Activated CD4-positive, alpha-beta memory T cell treated with anti-CD3 and anti-CD28 coated beads for 36 hours (primary cell): Measurements from ENCODE around the gene RPS27L. TPM values are rescaled to one million over a fixed set of nuclear protein-coding genes. Genes with fewer than 3 reads are reported as not detected.

Experiments
- CTCF ChIA-PET: fragments of 350-600 bp; sonication (Branson Sonifier 250); formaldehyde crosslinking; loops from one replicate; lab custom pipeline; 2021; ENCODE audit warnings: antibody characterized with exemption, inconsistent platforms; lab: Charles Lee
- POLR2A ChIA-PET: fragments of 350-600 bp; sonication (Branson Sonifier 250); formaldehyde crosslinking; loops from one replicate; lab custom pipeline; 2021; ENCODE audit warnings: antibody characterized with exemption; lab: Charles Lee
- DNase-seq: peaks from one replicate; pipeline ENCODE4 v3.0.0-alpha.2; 2020
- H3K27ac Mint-ChIP-seq: one replicate; pipeline ENCODE4 v1.8.0; 2021; ENCODE audit warnings: mixed read lengths
- H3K27me3 Mint-ChIP-seq: one replicate; pipeline ENCODE4 v1.8.0; 2021; ENCODE audit warnings: mixed read lengths
- H3K36me3 Mint-ChIP-seq: one replicate; pipeline ENCODE4 v1.8.0; 2021; ENCODE audit warnings: mixed read lengths
- H3K4me1 Mint-ChIP-seq: one replicate; pipeline ENCODE4 v1.8.0; 2021; ENCODE audit warnings: low read depth, mixed read lengths
- H3K4me3 Mint-ChIP-seq: one replicate; pipeline ENCODE4 v1.8.0; 2021; ENCODE audit warnings: mild to moderate bottlenecking, mixed read lengths
- H3K9me3 Mint-ChIP-seq: one replicate; pipeline ENCODE4 v1.8.0; 2021; ENCODE audit warnings: mixed read lengths
- intact Hi-C: fragments of 100-400 bp; cut with micrococcal nuclease; formaldehyde crosslinking; loops from one replicate; pipeline ENCODE4 v1.15.1; 2023
- total RNA-seq, 2 experiments: library from RNA; stranded (reverse); gene quantifications; one replicate each; pipeline ENCODE4 v1.2.3, GENCODE V29; 2021

RPS27L gene
- total RNA-seq, 2 experiments from 2014 or later: 139 to 140 TPM

DNA sequence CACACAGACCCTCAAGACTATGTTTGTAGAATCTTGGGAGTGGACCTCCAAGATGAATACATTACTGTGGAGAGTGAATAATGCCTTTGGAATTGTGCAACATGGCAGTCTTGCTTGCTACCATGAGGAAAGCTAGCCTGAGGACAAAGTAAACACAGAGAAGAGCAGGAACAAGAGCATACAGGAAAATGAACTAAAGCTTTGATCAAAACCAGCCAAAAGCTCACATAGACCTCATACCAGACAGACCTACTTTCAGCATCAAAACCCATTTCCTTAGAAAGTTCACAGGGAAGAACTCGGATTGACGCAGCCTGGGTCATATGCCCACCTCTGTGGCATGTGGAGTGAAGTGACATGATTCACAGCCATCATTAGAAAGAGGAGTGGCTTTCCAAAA lies 28.8 kb upstream of the RPS27L start:
- intact Hi-C loops: loop anchor here (10.0 kb wide), 1 partner anchor 909 kb away; the partner anchor contains the start of genes CIAO2A and SNX1
- H3K36me3 Mint-ChIP-seq: peaks cover 3% of the 10 kb centered on the region
- peaks cover 17% of the 10 kb centered on the region for H3K4me1 Mint-ChIP-seq
- no peaks in the 10 kb centered on the region for H3K27me3 Mint-ChIP-seq
- DNase-seq: no peak
- no peaks in the 10 kb centered on the region for H3K9me3 Mint-ChIP-seq
- POLR2A ChIA-PET: no interaction called here
- no peak overlapping the region for H3K4me3 Mint-ChIP-seq
- CTCF ChIA-PET: interaction anchor here (1.7 kb wide), 1 partner anchor 8 kb away, joined by 4 read pairs; no protein-coding TSS in a partner anchor
- no peak overlapping the region for H3K27ac Mint-ChIP-seq

DNA sequence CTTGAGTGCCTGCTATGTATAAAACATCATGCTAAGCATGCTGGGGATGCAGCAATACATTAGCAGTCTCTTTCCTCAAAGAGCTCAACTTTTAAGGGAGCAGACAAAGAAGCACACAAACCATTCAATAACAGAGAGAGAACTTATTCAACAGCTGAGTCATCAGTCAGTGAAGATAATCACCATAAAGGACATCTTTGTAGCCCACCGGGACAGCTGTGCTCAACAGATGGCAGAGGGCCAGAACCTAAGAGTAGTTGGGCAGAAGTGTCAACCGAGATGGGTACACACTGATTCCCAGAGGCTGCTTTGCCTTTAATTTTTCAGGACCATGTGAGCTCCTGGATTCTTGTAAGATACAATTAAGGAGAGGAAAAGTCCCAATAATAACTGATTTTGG lies 27.9 kb upstream of the RPS27L start:
- ChIA-PET POLR2A (no interaction called here), CTCF (interaction anchor here (0.6 to 1.7 kb wide), 2 partner anchors 7 to 32 kb away, joined by 3 to 4 read pairs; no protein-coding TSS in a partner anchor)
- intact Hi-C loops: loop anchor here (10.0 kb wide), 1 partner anchor 910 kb away; the partner anchor contains the start of genes CIAO2A and SNX1
- DNase-seq: no peak
- no peaks in the 10 kb centered on the region for H3K9me3 Mint-ChIP-seq
- peaks cover under 1% of the 10 kb centered on the region for H3K36me3 Mint-ChIP-seq
- H3K27me3 Mint-ChIP-seq: no peaks in the 10 kb centered on the region
- no peak overlapping the region for H3K27ac Mint-ChIP-seq
- H3K4me3 Mint-ChIP-seq: no peak overlapping the region
- H3K4me1 Mint-ChIP-seq: peaks cover 17% of the 10 kb centered on the region

DNA sequence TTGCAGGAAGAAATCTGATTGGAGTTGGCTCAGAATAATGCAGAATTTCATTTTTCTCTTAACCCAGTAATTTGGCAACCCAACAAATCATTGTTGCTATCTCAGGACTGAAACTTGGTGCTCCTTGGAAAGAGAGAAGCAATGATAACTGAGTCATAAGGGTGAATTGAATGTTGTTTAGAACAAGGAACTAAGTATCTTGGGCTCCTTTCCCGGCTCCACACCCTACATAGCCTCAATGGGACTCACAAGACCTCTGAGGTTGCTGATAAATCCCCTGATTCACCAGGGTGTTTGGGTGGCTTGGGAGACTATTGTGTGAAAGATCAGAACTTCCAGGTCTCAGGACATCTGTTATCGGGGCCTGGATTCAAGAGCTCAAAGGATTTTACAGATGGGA lies 24.4 kb upstream of the RPS27L start:
- Mint-ChIP-seq H3K27ac (no peak overlapping the region), H3K4me3 (no peak overlapping the region), H3K9me3 (no peaks in the 10 kb centered on the region), H3K4me1 (peaks cover 13% of the 10 kb centered on the region), H3K27me3 (no peaks in the 10 kb centered on the region), H3K36me3 (no peaks in the 10 kb centered on the region)
- POLR2A ChIA-PET: no interaction called here
- DNase-seq: no peak
- CTCF ChIA-PET: no interaction called here
- intact Hi-C loops: loop anchor here (10.0 kb wide), 1 partner anchor 913 kb away; the partner anchor contains the start of genes CIAO2A and SNX1

DNA sequence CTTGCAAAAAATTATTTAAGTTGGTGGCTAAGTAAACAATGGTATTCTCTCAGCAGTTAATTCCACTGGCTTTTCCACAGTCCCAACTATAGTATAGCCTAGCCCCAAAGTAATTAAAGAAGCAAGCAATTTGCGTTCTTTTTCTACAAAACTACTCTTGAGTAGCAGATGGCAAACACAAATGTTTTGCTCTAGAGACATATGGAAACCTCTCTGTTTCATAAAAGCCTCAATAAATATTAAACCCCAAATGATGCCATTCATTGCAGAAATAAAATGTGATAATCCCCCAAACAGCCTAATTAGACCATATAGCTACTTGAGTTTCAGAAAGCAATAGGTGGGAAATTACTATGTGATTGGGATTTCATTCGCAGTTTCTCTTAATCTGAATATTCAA lies 23.5 kb upstream of the RPS27L start:
- Mint-ChIP-seq H3K27me3 (no peaks in the 10 kb centered on the region), H3K36me3 (no peaks in the 10 kb centered on the region), H3K4me3 (no peak overlapping the region), H3K4me1 (peaks cover 17% of the 10 kb centered on the region), H3K27ac (no peak overlapping the region), H3K9me3 (no peaks in the 10 kb centered on the region)
- ChIA-PET POLR2A (no interaction called here), CTCF (no interaction called here)
- no peak for DNase-seq
- intact Hi-C loops: loop anchor here (10.0 kb wide), 1 partner anchor 914 kb away; the partner anchor contains the start of genes CIAO2A and SNX1

DNA sequence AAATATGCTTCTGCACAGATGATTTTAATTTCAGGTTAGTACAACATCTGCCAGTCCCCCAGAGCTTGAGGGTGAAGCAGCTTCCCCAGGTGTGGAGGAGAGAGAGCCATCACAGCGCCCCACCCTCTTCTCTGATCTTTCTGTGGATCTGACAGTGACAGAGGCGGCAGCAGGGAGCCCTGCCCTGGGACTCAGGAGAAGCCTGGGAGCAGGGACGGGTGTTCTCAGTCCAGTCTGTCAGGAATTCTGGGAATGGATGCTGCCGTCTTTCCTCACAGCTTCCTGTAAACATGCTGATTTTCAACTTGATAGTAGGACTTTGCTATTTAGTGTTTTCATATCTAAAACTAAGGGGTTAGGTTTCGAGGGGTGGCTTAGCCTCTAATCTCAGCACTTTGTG lies 20.8 kb upstream of the RPS27L start:
- no peak overlapping the region for H3K27ac Mint-ChIP-seq
- no peak for DNase-seq
- peaks cover 17% of the 10 kb centered on the region for H3K4me1 Mint-ChIP-seq
- H3K4me3 Mint-ChIP-seq: no peak overlapping the region
- no peaks in the 10 kb centered on the region for H3K27me3 Mint-ChIP-seq
- no peaks in the 10 kb centered on the region for H3K36me3 Mint-ChIP-seq
- intact Hi-C loops: no loop called here
- CTCF ChIA-PET: interaction anchor here (1.3 kb wide), 1 partner anchor 8 kb away, joined by 4 read pairs; no protein-coding TSS in a partner anchor
- H3K9me3 Mint-ChIP-seq: no peaks in the 10 kb centered on the region
- POLR2A ChIA-PET: no interaction called here

DNA sequence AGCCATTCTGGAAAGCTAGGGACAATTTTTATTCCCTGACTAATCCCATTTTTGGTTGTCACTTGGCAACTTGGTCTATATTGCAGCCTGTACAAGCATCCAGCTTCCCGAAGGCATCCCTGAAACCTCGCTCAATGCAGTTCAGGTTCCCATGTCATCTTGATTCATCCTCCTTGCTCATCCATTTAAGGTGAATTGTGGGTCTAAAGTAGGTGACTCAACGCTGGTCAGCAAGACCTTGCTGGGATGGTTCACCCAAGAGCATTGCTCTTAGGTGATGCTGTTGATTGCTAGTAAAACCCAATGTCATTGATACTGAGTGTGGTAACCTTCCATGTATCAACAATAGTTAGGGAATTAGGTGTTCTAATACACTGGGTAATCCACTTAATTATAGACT lies 19.0 kb upstream of the RPS27L start:
- H3K9me3 Mint-ChIP-seq: no peaks in the 10 kb centered on the region
- CTCF ChIA-PET: no interaction called here
- intact Hi-C loops: loop anchor here (2.0 kb wide), 1 partner anchor 62 kb away; no protein-coding TSS in a partner anchor

DNA sequence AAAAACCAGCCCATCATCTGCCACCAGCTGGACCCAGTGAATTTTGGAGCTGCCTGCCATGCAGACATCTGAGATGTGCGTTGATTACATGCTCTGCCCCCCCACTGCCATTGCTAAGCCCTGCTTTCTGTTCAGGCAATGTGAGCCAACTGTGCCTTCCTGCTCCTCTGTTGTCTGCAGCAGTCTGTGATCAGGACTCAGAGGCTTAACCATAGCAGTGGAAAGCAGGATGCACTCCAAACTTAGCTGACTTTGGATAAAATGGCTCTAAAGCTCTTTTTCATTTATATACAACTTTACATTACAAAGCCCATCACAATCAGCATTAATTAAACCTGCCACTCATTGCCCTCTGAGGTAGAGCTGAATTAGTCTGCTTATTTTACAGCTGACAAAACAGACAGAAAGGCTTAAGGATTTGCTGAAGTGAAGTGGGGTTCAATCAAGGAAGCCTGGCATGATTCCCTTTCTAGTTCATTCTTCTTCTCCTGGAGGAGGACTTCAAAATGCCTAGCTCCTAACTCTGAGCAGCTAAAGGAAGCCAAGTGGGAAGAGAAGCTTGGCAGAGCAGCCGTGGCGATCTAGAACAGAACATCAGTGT lies 15.7 kb upstream of the RPS27L start:
- CTCF ChIA-PET: interaction anchor here (0.6 kb wide), 1 partner anchor 120 kb away, joined by 3 read pairs; no protein-coding TSS in a partner anchor
- POLR2A ChIA-PET: no interaction called here

More for the DNA sequence above, 19.0 kb upstream of the RPS27L start:
- Mint-ChIP-seq H3K4me1 (peaks cover 17% of the 10 kb centered on the region), H3K4me3 (no peak overlapping the region), H3K27me3 (no peaks in the 10 kb centered on the region), H3K27ac (no peak overlapping the region), H3K36me3 (no peaks in the 10 kb centered on the region)
- POLR2A ChIA-PET: no interaction called here
- DNase-seq: no peak

DNA sequence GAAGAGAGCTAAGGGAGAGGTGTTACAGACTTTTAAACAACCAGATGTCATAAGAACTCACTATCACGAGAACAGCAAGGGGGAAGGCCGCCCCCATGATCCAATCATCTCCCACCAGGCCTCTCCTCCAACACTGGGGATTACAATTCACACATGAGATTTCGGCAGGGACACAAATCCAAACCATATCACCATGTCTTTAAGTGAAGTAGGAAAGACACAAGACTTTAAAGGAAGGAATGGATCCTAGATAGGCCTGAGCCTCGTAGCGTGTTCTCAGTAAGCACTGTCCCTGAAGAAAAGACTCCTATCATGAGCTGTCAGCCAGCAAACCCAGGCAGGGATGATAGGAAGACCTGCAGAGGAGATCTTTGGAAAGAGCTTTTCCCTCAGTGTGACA lies 15.1 kb upstream of the RPS27L start:
- no peak overlapping the region for H3K27ac Mint-ChIP-seq
- no peak overlapping the region for H3K4me3 Mint-ChIP-seq
- DNase-seq: no peak
- H3K36me3 Mint-ChIP-seq: no peaks in the 10 kb centered on the region
- ChIA-PET CTCF (interaction anchor here (0.6 kb wide), 1 partner anchor 119 kb away, joined by 3 read pairs; no protein-coding TSS in a partner anchor), POLR2A (no interaction called here)
- peaks cover 9% of the 10 kb centered on the region for H3K4me1 Mint-ChIP-seq
- intact Hi-C loops: no loop called here
- no peaks in the 10 kb centered on the region for H3K9me3 Mint-ChIP-seq
- no peaks in the 10 kb centered on the region for H3K27me3 Mint-ChIP-seq

More for the DNA sequence above, 15.7 kb upstream of the RPS27L start:
- intact Hi-C loops: no loop called here
- Mint-ChIP-seq H3K36me3 (no peaks in the 10 kb centered on the region), H3K27ac (no peak overlapping the region), H3K9me3 (no peaks in the 10 kb centered on the region), H3K4me3 (no peak overlapping the region), H3K27me3 (no peaks in the 10 kb centered on the region), H3K4me1 (peaks cover 15% of the 10 kb centered on the region)
- no peak for DNase-seq

DNA sequence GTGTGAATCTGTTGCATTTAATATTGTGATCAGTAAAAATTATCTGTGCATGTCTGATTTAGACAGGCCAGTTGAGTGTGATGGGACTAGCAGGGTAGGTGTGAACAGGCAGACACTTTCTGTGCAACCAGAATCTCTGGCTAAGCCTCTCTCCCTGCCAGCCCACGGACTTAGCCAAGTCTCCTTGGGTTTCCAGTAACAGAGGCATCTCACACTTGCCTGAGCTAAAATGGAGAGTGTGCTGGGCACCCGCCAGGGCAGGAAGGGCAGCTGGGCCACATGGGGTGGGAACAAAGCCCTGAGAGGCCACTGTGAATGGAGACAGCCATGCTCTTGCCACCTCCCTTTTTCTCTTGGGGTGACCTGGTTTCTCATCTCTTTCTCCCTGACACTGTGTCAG lies 12.5 kb upstream of the RPS27L start:
- no peak overlapping the region for H3K4me3 Mint-ChIP-seq
- intact Hi-C loops: no loop called here
- POLR2A ChIA-PET: interaction anchor here (1.1 kb wide), 1 partner anchor 15 kb away, joined by 3 read pairs; no protein-coding TSS in a partner anchor
- H3K4me1 Mint-ChIP-seq: no peaks in the 10 kb centered on the region
- H3K36me3 Mint-ChIP-seq: no peaks in the 10 kb centered on the region
- CTCF ChIA-PET: no interaction called here
- H3K27me3 Mint-ChIP-seq: no peaks in the 10 kb centered on the region
- no peak overlapping the region for H3K27ac Mint-ChIP-seq
- DNase-seq: no peak
- H3K9me3 Mint-ChIP-seq: no peaks in the 10 kb centered on the region

DNA sequence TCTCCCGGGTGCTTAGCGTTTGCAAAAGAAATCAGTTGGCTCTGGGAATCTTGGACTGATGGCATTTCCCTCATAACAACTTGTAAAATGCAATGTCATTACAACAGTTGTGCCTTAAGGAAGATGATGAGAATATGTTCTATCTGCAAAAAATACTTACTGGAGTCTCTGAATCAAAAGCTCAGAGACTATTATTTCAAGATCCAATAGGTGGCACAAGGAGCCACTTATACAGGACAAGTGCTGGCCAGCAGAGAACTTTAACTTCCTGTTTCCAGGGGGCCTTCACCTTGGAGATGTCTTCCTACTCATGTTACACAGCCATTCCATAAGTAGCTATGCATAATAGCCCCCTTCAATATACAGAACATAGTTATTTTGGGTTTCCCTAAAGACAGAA lies 8.9 kb upstream of the RPS27L start:
- no peak for DNase-seq
- intact Hi-C loops: no loop called here
- H3K27me3 Mint-ChIP-seq: no peaks in the 10 kb centered on the region
- POLR2A ChIA-PET: interaction anchor here (1.9 kb wide), 1 partner anchor 9 kb away, joined by 5 read pairs; the partner anchor contains the start of gene RPS27L
- H3K27ac Mint-ChIP-seq: no peak overlapping the region
- H3K4me1 Mint-ChIP-seq: no peaks in the 10 kb centered on the region
- H3K4me3 Mint-ChIP-seq: no peak overlapping the region
- no peaks in the 10 kb centered on the region for H3K36me3 Mint-ChIP-seq
- no peaks in the 10 kb centered on the region for H3K9me3 Mint-ChIP-seq
- CTCF ChIA-PET: interaction anchor here (0.6 to 1.6 kb wide), 7 partner anchors 31 to 237 kb away, joined by 3 to 7 read pairs (median 4); no protein-coding TSS in a partner anchor

DNA sequence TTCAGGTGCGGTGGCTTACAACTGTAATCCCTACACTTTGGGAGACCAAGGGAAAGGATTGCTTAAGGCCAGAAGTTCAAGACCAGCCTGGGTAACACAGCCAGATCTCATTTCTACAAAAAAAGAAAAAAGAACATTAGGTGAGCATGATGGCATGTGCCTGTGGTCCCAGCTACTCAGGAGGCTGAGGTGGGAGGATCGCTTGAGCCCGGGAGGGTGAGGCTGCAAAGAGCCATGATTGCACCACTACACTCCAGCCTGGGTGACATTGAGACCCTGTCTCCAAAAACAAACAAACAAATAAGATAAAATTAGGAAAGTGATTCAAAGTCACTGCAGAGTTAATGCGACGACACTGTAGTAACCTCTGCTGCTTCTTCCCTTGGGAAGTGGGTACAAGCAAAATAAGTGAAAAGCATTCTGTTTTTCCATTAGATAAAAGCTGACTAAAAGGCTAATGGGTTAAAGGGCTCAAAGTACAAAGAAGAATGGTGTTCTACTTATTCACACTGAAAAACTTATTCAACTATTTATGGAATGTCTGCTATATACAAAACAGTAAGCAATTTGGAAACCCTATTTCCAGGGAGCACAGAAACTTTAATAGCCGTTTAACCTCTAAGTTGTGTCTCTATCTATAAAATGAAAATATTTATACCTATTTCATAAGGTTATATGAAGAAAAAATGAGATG lies 8.0 kb upstream of the RPS27L start:
- H3K27ac Mint-ChIP-seq: no peak overlapping the region
- H3K4me1 Mint-ChIP-seq: no peaks in the 10 kb centered on the region
- no peaks in the 10 kb centered on the region for H3K27me3 Mint-ChIP-seq
- H3K4me3 Mint-ChIP-seq: no peak overlapping the region
- H3K9me3 Mint-ChIP-seq: no peaks in the 10 kb centered on the region
- ChIA-PET POLR2A (interaction anchor here (1.9 kb wide), 1 partner anchor 8 kb away, joined by 5 read pairs; the partner anchor contains the start of gene RPS27L), CTCF (interaction anchor here (1.5 to 1.6 kb wide), 2 partner anchors 79 to 236 kb away, joined by 5 to 7 read pairs; no protein-coding TSS in a partner anchor)
- DNase-seq: no peak
- no peaks in the 10 kb centered on the region for H3K36me3 Mint-ChIP-seq
- intact Hi-C loops: no loop called here

DNA sequence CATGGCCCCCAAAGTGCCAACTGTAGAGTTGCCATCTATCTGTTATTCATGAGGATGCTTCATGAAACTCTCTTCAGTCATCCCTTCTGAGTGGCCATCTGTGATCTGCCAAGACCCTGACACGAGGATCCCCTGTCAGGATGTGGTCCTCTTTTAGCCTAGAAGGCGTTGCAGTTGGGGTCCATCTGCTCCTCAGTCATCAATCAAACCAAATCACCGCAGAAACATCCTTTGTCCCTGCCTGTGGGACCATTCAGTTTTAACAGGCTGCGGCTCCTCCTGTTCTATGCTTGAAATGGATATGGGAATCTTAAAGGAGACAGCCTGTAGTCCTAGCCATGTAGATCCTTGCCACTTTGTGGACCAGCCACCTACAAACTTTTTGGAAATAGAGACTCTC lies 5.9 kb upstream of the RPS27L start:
- intact Hi-C loops: no loop called here
- CTCF ChIA-PET: no interaction called here

More for the DNA sequence above, 5.9 kb upstream of the RPS27L start:
- no peaks in the 10 kb centered on the region for H3K27me3 Mint-ChIP-seq
- no peak for DNase-seq
- H3K36me3 Mint-ChIP-seq: no peaks in the 10 kb centered on the region
- H3K4me3 Mint-ChIP-seq: no peak overlapping the region
- no peak overlapping the region for H3K27ac Mint-ChIP-seq
- no peaks in the 10 kb centered on the region for H3K4me1 Mint-ChIP-seq
- POLR2A ChIA-PET: no interaction called here
- no peaks in the 10 kb centered on the region for H3K9me3 Mint-ChIP-seq
